Testis (tissue), 2 donors: Measurements from ENCODE around the gene ABO.

ENCODE experiments used
- CTCF ChIP-seq, 3 experiments: fragments of 450-650 bp in 2 of 3; fragments of 200-600 bp in 1 of 3; sonication (generic) in 1 of 3; IDR thresholded peaks; one replicate each; pipeline ENCODE4 v1.5.1; 2016 to 2019; ENCODE audit warnings: antibody characterized with exemption in 3 of 3, mild to moderate bottlenecking in 2 of 3, moderate library complexity in 1 of 3
- POLR2A ChIP-seq: fragments of 450-650 bp; IDR thresholded peaks from one replicate; pipeline ENCODE4 v1.6.1; 2017; ENCODE audit warnings: antibody characterized with exemption, mild to moderate bottlenecking, moderate library complexity

GRCh38 chr9:133258061-133259015 lies 16.7 kb downstream of the ABO start:
- TF ChIP-seq CTCF (IDR thresholded peaks at IDR 0.05): no peak
- TF ChIP-seq POLR2A: no peak
